Stomach (tissue), 9 donors: ENCODE measurements around the gene KANSL2. TPM values are rescaled to one million over a fixed set of nuclear protein-coding genes. Genes with fewer than 3 reads are reported as not detected.
"Not testable (repeated sequence)": the region's sequence is repeated elsewhere in the genome, so short reads cannot be mapped to it uniquely, and the experiment has no call there.

Experiments
- DNase-seq, 2 donors: peaks; one replicate each; pipeline versions ENCODE4 v3.0.0 to v3.0.0-alpha.2; 2013 to 2019
- H3K27ac ChIP-seq, 5 donors: fragments of 200-600 bp in 4 of 5; sonication (generic) in 4 of 5; one replicate each; pipeline ENCODE4 v1.5.1; 2013 to 2019; ENCODE audit warnings: mild to moderate bottlenecking in 1 of 5, moderate library complexity in 1 of 5
- H3K27me3 ChIP-seq, 3 donors: fragments of 200-600 bp; sonication (generic); one replicate each; pipeline ENCODE4 v1.5.1; 2017 to 2019; ENCODE audit warnings: mixed run types in 1 of 3
- H3K36me3 ChIP-seq, 4 donors: fragments of 200-600 bp; sonication (generic); 1 replicate in 3 of 4; 2 replicates in 1 of 4; pipeline ENCODE4 v1.5.1; 2016 to 2019
- H3K4me1 ChIP-seq, 4 donors: fragments of 200-600 bp; sonication (generic); one replicate each; pipeline ENCODE4 v1.5.1; 2016 to 2019
- H3K4me3 ChIP-seq, 4 donors: fragments of 200-600 bp; sonication (generic) in 3 of 4; one replicate each; pipeline ENCODE4 v1.5.1; 2016 to 2019; ENCODE audit warnings: mild to moderate bottlenecking in 1 of 4
- H3K9me3 ChIP-seq, 4 donors: fragments of 200-600 bp; sonication (generic); one replicate each; pipeline ENCODE4 v1.5.1; 2016 to 2019
- EP300 ChIP-seq: sonication (generic); formaldehyde crosslinking; IDR thresholded peaks from one replicate; pipeline ENCODE4 v1.6.1; 2017; ENCODE audit warnings: antibody characterized with exemption
- POLR2A ChIP-seq, 4 donors: fragments of 450-650 bp; IDR thresholded peaks; one replicate each; pipeline ENCODE4 v1.6.1; 2016; ENCODE audit warnings: antibody characterized with exemption in 4 of 4, control low read depth in 2 of 4, mild to moderate bottlenecking in 1 of 4, moderate library complexity in 1 of 4
- POLR2AphosphoS5 ChIP-seq, 3 donors: sonication (generic); formaldehyde crosslinking; IDR thresholded peaks; one replicate each; pipeline ENCODE4 v1.6.1; 2016; ENCODE audit warnings: antibody characterized with exemption in 3 of 3
- WGBS, 5 donors: extraction: QIAGEN DNeasy Blood & Tissue Kit in 3 of 5; methylation state at CpG; one replicate each; pipeline versions ENCODE4 v1.1.5 to v1.1.7; 2013 to 2018; 5-methylcytosine and 5-hydroxymethylcytosine counted together
- intact Hi-C: fragments of 100-400 bp; cut with DNase I; formaldehyde crosslinking; loops from one replicate; pipeline ENCODE4 v1.15.1; 2023; ENCODE audit warnings: low total_unique reads
- polyA plus RNA-seq, 3 donors: library from polyadenylated mRNA; stranded (reverse); fragments of 200-250 nt; gene quantifications; one replicate each; pipeline ENCODE4 v1.2.3, GENCODE V29; 2013
- total RNA-seq, 5 donors: library from RNA; depleted of rRNA; stranded (reverse); fragments of >200 nt; gene quantifications; one replicate each; pipeline versions ENCODE4 v1.1.0 to v1.2.3, GENCODE V29; 2014 to 2016
- TF ChIP-seq, protein P1 (sequence below), 7 experiments: fragments of 450-650 bp in 4 of 7; fragments of 200-600 bp in 3 of 7; sonication (generic) in 3 of 7; IDR thresholded peaks; one replicate each; pipeline ENCODE4 v1.5.1; 2016 to 2019; ENCODE audit warnings: antibody characterized with exemption in 7 of 7, control low read depth in 2 of 7, mild to moderate bottlenecking in 1 of 7
- donor health status: healthy with polysubstance abuse.
- donor health status: Bipolar disorder and iron deficiency.
- donor health status: healthy.

The KANSL2 gene
- total and polyA plus RNA-seq, 8 donors = 16.2 to 66.0 (median 29.9) TPM

DNA sequence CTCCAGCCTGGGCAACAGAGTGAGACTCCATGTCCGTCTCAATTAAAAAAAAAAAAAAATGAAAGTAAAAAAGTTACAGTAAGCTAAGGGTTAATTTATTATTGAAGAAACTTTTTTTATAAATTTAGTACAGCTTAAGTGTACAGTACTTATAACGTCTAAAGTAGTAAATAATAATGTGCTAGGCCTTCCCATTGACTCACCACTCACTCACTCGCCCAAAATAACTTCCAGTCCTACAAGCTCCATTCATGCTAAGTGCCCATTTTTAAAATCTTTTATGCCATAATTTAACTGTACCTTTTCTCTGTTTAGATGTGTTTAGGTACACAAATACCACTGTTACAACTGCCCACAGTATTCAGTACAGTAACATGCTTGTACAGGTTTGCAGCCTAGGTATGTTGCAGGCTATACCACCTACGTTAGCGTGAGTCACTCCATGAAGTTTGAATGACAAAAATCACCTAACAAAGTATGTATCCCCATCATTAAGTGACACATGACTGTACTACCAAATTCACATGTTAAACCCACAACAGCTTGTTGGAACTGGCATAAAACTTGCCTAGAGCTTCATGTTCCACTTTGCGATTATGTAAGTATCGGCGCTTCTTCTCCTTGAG, 10.7 kb downstream of the KANSL2 start:
- TF ChIP-seq POLR2AphosphoS5 (IDR thresholded peaks at IDR 0.05) = no peak
- no peak for TF ChIP-seq EP300
- TF ChIP-seq, protein P1, sequence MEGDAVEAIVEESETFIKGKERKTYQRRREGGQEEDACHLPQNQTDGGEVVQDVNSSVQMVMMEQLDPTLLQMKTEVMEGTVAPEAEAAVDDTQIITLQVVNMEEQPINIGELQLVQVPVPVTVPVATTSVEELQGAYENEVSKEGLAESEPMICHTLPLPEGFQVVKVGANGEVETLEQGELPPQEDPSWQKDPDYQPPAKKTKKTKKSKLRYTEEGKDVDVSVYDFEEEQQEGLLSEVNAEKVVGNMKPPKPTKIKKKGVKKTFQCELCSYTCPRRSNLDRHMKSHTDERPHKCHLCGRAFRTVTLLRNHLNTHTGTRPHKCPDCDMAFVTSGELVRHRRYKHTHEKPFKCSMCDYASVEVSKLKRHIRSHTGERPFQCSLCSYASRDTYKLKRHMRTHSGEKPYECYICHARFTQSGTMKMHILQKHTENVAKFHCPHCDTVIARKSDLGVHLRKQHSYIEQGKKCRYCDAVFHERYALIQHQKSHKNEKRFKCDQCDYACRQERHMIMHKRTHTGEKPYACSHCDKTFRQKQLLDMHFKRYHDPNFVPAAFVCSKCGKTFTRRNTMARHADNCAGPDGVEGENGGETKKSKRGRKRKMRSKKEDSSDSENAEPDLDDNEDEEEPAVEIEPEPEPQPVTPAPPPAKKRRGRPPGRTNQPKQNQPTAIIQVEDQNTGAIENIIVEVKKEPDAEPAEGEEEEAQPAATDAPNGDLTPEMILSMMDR (IDR thresholded peaks at IDR 0.05) = no peak
- no peak for TF ChIP-seq POLR2A (IDR thresholded peaks at IDR 0.05)
- no peaks in the 10 kb centered on the region for H3K9me3 ChIP-seq
- peaks cover 0 to 27% (median 12%) of the 10 kb centered on the region in 4 donors for H3K4me1 ChIP-seq
- DNase-seq = no peak
- H3K36me3 ChIP-seq = peaks cover 73 to 100% (median 96%) of the 10 kb centered on the region in 4 donors
- H3K27me3 ChIP-seq = no peaks in the 10 kb centered on the region
- H3K4me3 ChIP-seq = no peak overlapping the region
- no peak overlapping the region for H3K27ac ChIP-seq
- intact Hi-C loops = no loop called here
- WGBS, 5 donors = 83 to 86% (median 85%) methylated on average over 8 of the region's 8 CpGs

- Histone ChIP-seq H3K9me3 (no peaks in the 10 kb centered on the region), H3K27ac (no peak overlapping the region), H3K4me1 (peaks cover 0 to 9% (median 2%) of the 10 kb centered on the region in 4 donors), H3K27me3 (no peaks in the 10 kb centered on the region), H3K36me3 (peaks cover 82 to 100% (median 100%) of the 10 kb centered on the region in 4 donors), H3K4me3 (no peak overlapping the region)
- intact Hi-C loops = no loop called here
- DNase-seq = no peak
- WGBS, 5 donors = 89 to 94% (median 94%) methylated on average over 14 of the region's 14 CpGs
- TF ChIP-seq, protein P1 (IDR thresholded peaks at IDR 0.05) = no peak
- TF ChIP-seq POLR2A (IDR thresholded peaks at IDR 0.05) = no peak
- TF ChIP-seq EP300 = no peak
- TF ChIP-seq POLR2AphosphoS5 (IDR thresholded peaks at IDR 0.05) = no peak
Observed at GRCh38 chr12:48668996-48669395, 13.0 kb downstream of the KANSL2 start.

DNA sequence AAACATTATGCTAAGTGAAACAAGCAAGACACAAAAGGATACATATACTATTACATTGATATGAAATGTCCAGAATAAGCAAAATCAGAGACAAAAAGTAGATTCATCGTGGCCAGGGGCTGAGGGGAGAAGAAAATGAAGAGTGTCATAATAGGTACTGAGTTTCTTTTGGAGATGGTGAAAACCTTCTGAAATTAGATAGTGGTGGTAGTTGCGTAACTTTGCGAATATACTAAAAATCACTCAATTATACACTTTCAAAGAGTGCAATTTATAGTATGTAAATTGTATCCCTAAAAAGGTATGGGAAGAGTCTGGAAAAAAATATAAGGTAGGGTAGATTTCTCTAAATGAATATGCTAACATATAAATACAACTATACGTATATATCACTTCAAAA, 22.2 kb downstream of the KANSL2 start:
- intact Hi-C loops = no loop called here
- Histone ChIP-seq H3K4me3 (no peak overlapping the region), H3K27me3 (no peaks in the 10 kb centered on the region), H3K9me3 (no peaks in the 10 kb centered on the region), H3K27ac (no peak overlapping the region), H3K36me3 (peaks cover 50 to 100% (median 96%) of the 10 kb centered on the region in 4 donors), H3K4me1 (no peaks in the 10 kb centered on the region)
- 89 to 97% (median 96%) methylated on average over 4 of the region's 4 CpGs for WGBS, 5 donors
- TF ChIP-seq POLR2AphosphoS5 (IDR thresholded peaks at IDR 0.05) (no peak), POLR2A (IDR thresholded peaks at IDR 0.05) (no peak), EP300 (no peak)
- TF ChIP-seq, protein P1 (IDR thresholded peaks at IDR 0.05) = no peak
- no peak for DNase-seq

DNA sequence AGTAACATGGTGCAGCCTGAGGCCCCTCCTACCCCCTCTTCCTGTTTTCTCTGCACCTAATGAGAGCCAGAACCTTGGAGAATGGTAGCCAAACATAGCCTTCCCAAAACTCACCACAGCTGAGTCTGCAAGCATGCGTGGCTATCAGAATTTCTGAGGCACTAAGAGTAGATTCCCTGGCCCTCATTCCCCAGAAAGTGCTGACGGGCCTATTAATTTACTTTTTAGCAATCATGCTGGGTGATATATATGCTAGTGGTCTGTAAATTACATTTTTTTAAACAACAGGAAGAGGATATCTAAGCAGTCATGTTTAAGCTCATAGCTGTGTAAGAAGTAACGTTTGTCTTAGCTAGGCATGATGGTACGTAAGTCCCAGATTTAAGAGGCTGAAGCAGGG, 30.4 kb downstream of the KANSL2 start:
- intact Hi-C loops = no loop called here
- WGBS, 5 donors = 66 to 73% (median 70%) methylated on average over 4 of the region's 4 CpGs
- Histone ChIP-seq H3K27ac (no peak overlapping the region), H3K27me3 (no peaks in the 10 kb centered on the region), H3K36me3 (peaks cover 37 to 78% (median 75%) of the 10 kb centered on the region in 4 donors), H3K9me3 (no peaks in the 10 kb centered on the region), H3K4me1 (no peaks in the 10 kb centered on the region), H3K4me3 (no peak overlapping the region)
- TF ChIP-seq POLR2AphosphoS5 (IDR thresholded peaks at IDR 0.05) (no peak), POLR2A (IDR thresholded peaks at IDR 0.05) (no peak)
- TF ChIP-seq, protein P1 (IDR thresholded peaks at IDR 0.05) = no peak
- no peak for DNase-seq

DNA sequence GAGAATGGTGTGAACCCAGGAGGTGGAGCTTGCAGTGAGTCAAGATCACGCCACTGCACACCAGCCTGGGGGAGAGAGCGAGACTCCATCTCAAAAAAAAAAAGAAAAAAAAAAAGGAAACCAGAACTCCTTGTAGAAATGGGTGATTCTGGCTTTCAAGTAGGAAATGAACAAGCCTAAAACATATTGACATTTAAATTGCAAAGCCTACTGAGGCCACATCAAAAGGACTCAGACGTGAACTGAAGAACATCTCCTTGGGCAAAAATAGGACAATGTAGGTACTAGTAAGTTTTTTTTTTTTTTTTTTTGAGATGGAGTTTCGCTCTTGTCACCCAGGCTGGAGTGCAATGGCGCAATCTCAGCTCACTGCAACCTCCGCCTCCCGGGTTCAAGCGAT, 36.7 kb downstream of the KANSL2 start:
- DNase-seq, H3K4me3 ChIP-seq, intact Hi-C loops, H3K27me3 ChIP-seq, H3K4me1 ChIP-seq, H3K27ac ChIP-seq: not testable (repeated sequence)
- peaks cover 0 to 12% (median 0%) of the 10 kb centered on the region in 4 donors for H3K9me3 ChIP-seq
- WGBS, 5 donors = 96 to 99% (median 98%) methylated on average over 8 of the region's 8 CpGs
- peaks cover 6 to 54% (median 44%) of the 10 kb centered on the region in 4 donors for H3K36me3 ChIP-seq
